CD14-positive monocyte (primary cell): ENCODE data around the gene REC8. TPM values are rescaled to one million over a fixed set of nuclear protein-coding genes. Genes with fewer than 3 reads are reported as not detected.

ENCODE experiments used
- DNase-seq, 3 donors: peaks; one replicate each; pipeline ENCODE4 v3.0.0-alpha.2; 2011 to 2022
- H2AFZ ChIP-seq: 2 replicates; pipeline ENCODE4 v1.6.0; 2012; ENCODE audit warnings: mild to moderate bottlenecking, low read depth, low read length, inconsistent platforms; ENCODE audit not compliant: insufficient read depth, poor library complexity, severe bottlenecking
- H3K27ac ChIP-seq, 2 donors: 1 replicate in 1 of 2; 2 replicates in 1 of 2; pipeline ENCODE4 v1.5.1; 2012 to 2013; ENCODE audit warnings: low read length in 2 of 2, control low read depth in 1 of 2, inconsistent platforms in 1 of 2, low read depth in 1 of 2, mild to moderate bottlenecking in 1 of 2
- H3K27me3 ChIP-seq, 2 donors: one replicate each; pipeline versions ENCODE4 v1.6.0 to v1.6.1; 2011 to 2013; ENCODE audit warnings: low read length in 2 of 2; ENCODE audit not compliant: control insufficient read depth in 2 of 2, insufficient read depth in 2 of 2
- H3K36me3 ChIP-seq, 2 donors: replicated peaks in 1 of 2; 1 replicate in 1 of 2; 2 replicates in 1 of 2; pipeline versions ENCODE4 v1.5.1 to v1.6.1; 2012 to 2013; ENCODE audit warnings: low read length in 2 of 2, control low read depth in 1 of 2, inconsistent platforms in 1 of 2, mild to moderate bottlenecking in 1 of 2; ENCODE audit not compliant: insufficient read depth in 2 of 2, control insufficient read depth in 1 of 2
- H3K4me1 ChIP-seq, 2 donors: 1 replicate in 1 of 2; 2 replicates in 1 of 2; pipeline versions ENCODE4 v1.5.1 to v1.6.1; 2012 to 2013; ENCODE audit warnings: low read length in 2 of 2, control low read depth in 1 of 2, inconsistent platforms in 1 of 2, mild to moderate bottlenecking in 1 of 2, moderate library complexity in 1 of 2; ENCODE audit not compliant: insufficient read depth in 2 of 2, control insufficient read depth in 1 of 2
- H3K4me2 ChIP-seq: replicated peaks from 2 replicates; pipeline ENCODE3; 2012; ENCODE audit warnings: low read length, moderate library complexity, mild to moderate bottlenecking; ENCODE audit not compliant: poor library complexity, severe bottlenecking; ENCODE audit errors: extremely low read depth
- H3K4me3 ChIP-seq, 3 experiments: fragments of 200-600 bp in 1 of 3; sonication (generic) in 1 of 3; replicated peaks in 1 of 3; 1 replicate in 2 of 3; 2 replicates in 1 of 3; pipeline ENCODE4 v1.5.1; 2011 to 2013; ENCODE audit warnings: low read length in 3 of 3, mild to moderate bottlenecking in 3 of 3, control low read depth in 2 of 3, low read depth in 2 of 3, inconsistent platforms in 1 of 3, moderate library complexity in 1 of 3
- H3K79me2 ChIP-seq: 2 replicates; pipeline ENCODE4 v1.6.0; 2012; ENCODE audit warnings: mild to moderate bottlenecking, control low read depth, inconsistent platforms, low read length, moderate library complexity; ENCODE audit not compliant: insufficient read depth
- H3K9ac ChIP-seq: 2 replicates; pipeline ENCODE4 v1.6.0; 2017; ENCODE audit warnings: low read length, mild to moderate bottlenecking; ENCODE audit not compliant: insufficient read depth, poor library complexity, severe bottlenecking
- H3K9me3 ChIP-seq, 2 donors: replicated peaks in 1 of 2; 1 replicate in 1 of 2; 2 replicates in 1 of 2; pipeline versions ENCODE4 v1.5.1 to v1.6.1; 2012 to 2013; ENCODE audit warnings: low read length in 2 of 2, control low read depth in 1 of 2; ENCODE audit not compliant: control insufficient read depth in 1 of 2, insufficient read depth in 1 of 2
- H4K20me1 ChIP-seq: 2 replicates; pipeline ENCODE4 v1.6.0; 2012; ENCODE audit warnings: mild to moderate bottlenecking, low read length, control low read depth, moderate library complexity; ENCODE audit not compliant: insufficient read depth
- H3K27ac Mint-ChIP-seq, 7 donors: one replicate each; pipeline ENCODE4 v1.8.0; 2020; ENCODE audit warnings: mild to moderate bottlenecking in 7 of 7, mixed read lengths in 7 of 7, moderate library complexity in 6 of 7, inconsistent platforms in 2 of 7
- H3K27me3 Mint-ChIP-seq, 3 donors: one replicate each; pipeline ENCODE4 v1.8.0; 2021 to 2022; ENCODE audit warnings: low read depth in 3 of 3, mild to moderate bottlenecking in 3 of 3, mixed read lengths in 3 of 3, moderate library complexity in 3 of 3, inconsistent platforms in 1 of 3
- H3K36me3 Mint-ChIP-seq, 2 donors: one replicate each; pipeline ENCODE4 v1.8.0; 2020; ENCODE audit warnings: mixed read lengths in 2 of 2, inconsistent platforms in 1 of 2, mild to moderate bottlenecking in 1 of 2
- H3K4me1 Mint-ChIP-seq: one replicate; pipeline ENCODE4 v1.8.0; 2020; ENCODE audit warnings: mild to moderate bottlenecking, mixed read lengths
- H3K4me3 Mint-ChIP-seq, 2 donors: one replicate each; pipeline ENCODE4 v1.8.0; 2020; ENCODE audit warnings: mild to moderate bottlenecking in 2 of 2, mixed read lengths in 2 of 2, moderate library complexity in 1 of 2
- H3K9me3 Mint-ChIP-seq, 7 donors: one replicate each; pipeline ENCODE4 v1.8.0; 2020 to 2022; ENCODE audit warnings: mixed read lengths in 7 of 7, mild to moderate bottlenecking in 6 of 7, moderate library complexity in 6 of 7, inconsistent platforms in 2 of 7
- WGBS: methylation state at CpG from one replicate; pipeline ENCODE4 v1.1.5; 2013; ENCODE audit warnings: missing lambda C conversion rate; ENCODE audit not compliant: insufficient coverage; 5-methylcytosine and 5-hydroxymethylcytosine counted together
- intact Hi-C, 2 donors: fragments of 100-400 bp; cut with micrococcal nuclease; formaldehyde crosslinking; loops; one replicate each; pipeline versions ENCODE4 v1.15.0 to v1.15.1; 2023
- polyA plus RNA-seq, 3 donors: library from polyadenylated mRNA; depleted of rRNA in 1 of 3; unstranded in 2 of 3; stranded (reverse) in 1 of 3; fragments of 300-500 nt in 2 of 3; fragments of >200 nt in 1 of 3; fragmentation: Illumina TruSeq in 2 of 3; gene quantifications; 1 replicate in 2 of 3; 2 replicates in 1 of 3; pipeline ENCODE4 v1.2.3, GENCODE V29; 2012 to 2021
- TF ChIP-seq, protein P1 (sequence below): fragments of 200-600 bp; IDR thresholded peaks from one replicate; pipeline ENCODE4 v1.8.0; 2022; ENCODE audit warnings: antibody characterized with exemption, mild to moderate bottlenecking

REC8 gene
- polyA plus RNA-seq, 3 donors, result 1.4 to 46.4 (median 2.3) TPM

DNA sequence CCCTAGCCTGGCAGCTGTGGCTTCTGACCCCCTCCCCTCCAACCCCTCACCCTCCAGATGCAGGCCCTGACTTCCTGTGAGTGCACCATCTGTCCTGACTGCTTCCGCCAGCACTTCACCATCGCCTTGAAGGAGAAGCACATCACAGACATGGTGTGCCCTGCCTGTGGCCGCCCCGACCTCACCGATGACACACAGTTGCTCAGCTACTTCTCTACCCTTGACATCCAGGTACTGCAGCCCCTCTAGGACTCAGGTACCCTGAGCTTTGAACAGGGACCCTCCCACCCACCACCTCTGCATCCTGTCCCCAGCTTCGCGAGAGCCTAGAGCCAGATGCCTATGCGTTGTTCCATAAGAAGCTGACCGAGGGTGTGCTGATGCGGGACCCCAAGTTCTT, 16.8 kb upstream of the REC8 start:
- no peak overlapping the region for H3K4me2 ChIP-seq
- H3K27ac ChIP-seq, result peak overlapping the region in 1 of 2 donors; percentile 20
- H3K27me3 Mint-ChIP-seq, result peaks cover 0 to 2% (median 0%) of the 10 kb centered on the region in 3 donors
- H3K36me3 ChIP-seq, result peaks cover 78 to 86% of the 10 kb centered on the region in 2 donors
- H3K4me1 Mint-ChIP-seq, result peaks cover 9% of the 10 kb centered on the region
- H2AFZ ChIP-seq, result no peak overlapping the region
- no peak overlapping the region for H3K4me3 ChIP-seq
- H3K36me3 Mint-ChIP-seq, result peaks cover 65 to 92% of the 10 kb centered on the region in 2 donors
- H3K9ac ChIP-seq, result no peak overlapping the region
- peaks cover 21% of the 10 kb centered on the region for H4K20me1 ChIP-seq
- intact Hi-C loops, result no loop called here
- H3K27ac Mint-ChIP-seq, result peak overlapping the region in 4 of 7 donors; percentile 26 to 80 (median 42)
- TF ChIP-seq, protein P1, sequence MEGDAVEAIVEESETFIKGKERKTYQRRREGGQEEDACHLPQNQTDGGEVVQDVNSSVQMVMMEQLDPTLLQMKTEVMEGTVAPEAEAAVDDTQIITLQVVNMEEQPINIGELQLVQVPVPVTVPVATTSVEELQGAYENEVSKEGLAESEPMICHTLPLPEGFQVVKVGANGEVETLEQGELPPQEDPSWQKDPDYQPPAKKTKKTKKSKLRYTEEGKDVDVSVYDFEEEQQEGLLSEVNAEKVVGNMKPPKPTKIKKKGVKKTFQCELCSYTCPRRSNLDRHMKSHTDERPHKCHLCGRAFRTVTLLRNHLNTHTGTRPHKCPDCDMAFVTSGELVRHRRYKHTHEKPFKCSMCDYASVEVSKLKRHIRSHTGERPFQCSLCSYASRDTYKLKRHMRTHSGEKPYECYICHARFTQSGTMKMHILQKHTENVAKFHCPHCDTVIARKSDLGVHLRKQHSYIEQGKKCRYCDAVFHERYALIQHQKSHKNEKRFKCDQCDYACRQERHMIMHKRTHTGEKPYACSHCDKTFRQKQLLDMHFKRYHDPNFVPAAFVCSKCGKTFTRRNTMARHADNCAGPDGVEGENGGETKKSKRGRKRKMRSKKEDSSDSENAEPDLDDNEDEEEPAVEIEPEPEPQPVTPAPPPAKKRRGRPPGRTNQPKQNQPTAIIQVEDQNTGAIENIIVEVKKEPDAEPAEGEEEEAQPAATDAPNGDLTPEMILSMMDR, result no peak
- H3K9me3 Mint-ChIP-seq, result no peaks in the 10 kb centered on the region
- no peak for DNase-seq
- no peaks in the 10 kb centered on the region for H3K9me3 ChIP-seq
- H3K27me3 ChIP-seq, result no peaks in the 10 kb centered on the region
- peaks cover 22% of the 10 kb centered on the region for H3K79me2 ChIP-seq
- H3K4me1 ChIP-seq, result peaks cover under 1 to 5% of the 10 kb centered on the region in 2 donors
- 92% methylated on average over 10 of the region's 10 CpGs for WGBS
- no peak overlapping the region for H3K4me3 Mint-ChIP-seq

DNA sequence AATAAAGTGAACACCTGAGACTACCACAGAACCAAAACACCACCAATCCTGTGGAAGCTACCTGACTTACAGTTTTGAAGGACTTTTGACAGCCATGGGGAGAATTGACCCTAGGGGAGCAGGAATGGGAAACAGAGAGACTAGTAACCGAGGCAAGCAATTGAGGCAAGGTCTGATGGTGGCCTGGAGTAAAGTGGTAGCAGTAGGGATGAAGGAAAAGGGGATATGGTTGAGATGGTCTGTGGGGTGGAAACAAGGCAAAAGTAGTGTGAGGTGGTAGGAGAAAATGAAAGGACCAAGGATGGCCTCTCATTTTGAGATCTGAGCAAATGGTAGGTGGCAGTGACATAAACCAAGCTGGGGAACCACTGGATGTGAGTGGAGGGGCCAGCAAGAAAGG, 15.0 kb upstream of the REC8 start:
- no peaks in the 10 kb centered on the region for H3K9me3 Mint-ChIP-seq
- 100% methylated on average over 1 of the region's 1 CpG for WGBS

More for the DNA sequence above, 15.0 kb upstream of the REC8 start:
- peak overlapping the region in 1 of 2 donors; percentile 36 for H3K27ac ChIP-seq
- no peak overlapping the region for H3K4me3 ChIP-seq
- H3K36me3 ChIP-seq, result peaks cover 68 to 75% of the 10 kb centered on the region in 2 donors
- peaks cover 20% of the 10 kb centered on the region for H3K79me2 ChIP-seq
- intact Hi-C loops, result no loop called here
- H3K4me1 ChIP-seq, result peaks cover 12 to 22% of the 10 kb centered on the region in 2 donors
- peaks cover 0 to 2% (median 0%) of the 10 kb centered on the region in 3 donors for H3K27me3 Mint-ChIP-seq
- H4K20me1 ChIP-seq, result peaks cover 5% of the 10 kb centered on the region
- no peak overlapping the region for H2AFZ ChIP-seq
- peaks cover 20% of the 10 kb centered on the region for H3K4me1 Mint-ChIP-seq
- DNase-seq, result no peak
- no peak overlapping the region for H3K4me3 Mint-ChIP-seq
- TF ChIP-seq, protein P1, result no peak
- H3K4me2 ChIP-seq, result no peak overlapping the region
- H3K27ac Mint-ChIP-seq, result peak overlapping the region in 3 of 7 donors; percentile 22 to 80 (median 61)
- H3K27me3 ChIP-seq, result no peaks in the 10 kb centered on the region
- H3K9ac ChIP-seq, result no peak overlapping the region
- no peaks in the 10 kb centered on the region for H3K9me3 ChIP-seq
- peaks cover 54 to 85% of the 10 kb centered on the region in 2 donors for H3K36me3 Mint-ChIP-seq
